ENCODE measurements around the gene TSPEAR.

TSPEAR gene

DNA sequence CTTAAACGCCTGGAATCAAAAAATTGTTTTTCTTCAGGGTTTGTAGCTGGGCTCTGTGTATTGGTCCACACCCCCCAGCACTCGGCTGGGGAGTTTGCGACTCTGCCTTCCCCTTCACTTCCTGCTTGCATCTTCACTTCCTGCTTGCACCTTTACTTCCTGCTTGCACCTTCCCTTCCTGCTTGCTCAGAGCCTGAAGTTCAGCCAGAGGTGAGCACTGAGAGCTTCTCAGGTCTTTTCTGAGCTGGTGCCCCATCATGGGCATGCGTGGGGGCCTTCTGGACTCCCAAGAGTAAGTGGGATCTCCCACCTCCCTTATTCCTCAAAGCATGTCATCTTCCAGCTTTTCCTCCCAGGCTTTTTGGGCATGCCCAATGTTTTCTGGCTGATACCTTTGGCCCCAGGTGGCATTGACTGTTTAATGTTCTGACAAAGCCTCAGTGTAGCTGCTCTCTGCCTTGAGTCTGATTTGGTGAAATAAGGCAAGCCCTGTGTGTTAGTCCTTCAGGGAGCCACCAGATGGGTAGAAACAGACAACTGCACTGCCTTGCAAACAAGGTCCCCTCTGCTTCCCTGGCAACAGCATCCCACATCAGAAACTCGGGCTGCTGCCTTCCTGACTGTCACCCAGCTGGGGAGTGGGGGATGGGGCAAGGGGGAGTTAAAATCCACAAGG, 163.6 kb downstream of the TSPEAR start:
- Mint-ChIP-seq H3K27ac (peak overlapping the region; percentile 70 to 99), H3K4me3 (peak overlapping the region; percentile 79 to 84), H3K36me3 (ENCODE audit: insufficient read depth) (no peaks in the 10 kb centered on the region), H3K4me1 (ENCODE audit: low read depth in 2 of 2) (peaks cover 21 to 25% of the 10 kb centered on the region in 2 donors), H3K9me3 (peaks cover 7 to 11% of the 10 kb centered on the region in 2 donors), H3K27me3 (peaks cover 0 to 8% of the 10 kb centered on the region in 2 donors)
- DNase-seq (peak; percentile 14 to 17 (median 16)), ATAC-seq (replicated peaks) (peak; percentile 92)

DNA sequence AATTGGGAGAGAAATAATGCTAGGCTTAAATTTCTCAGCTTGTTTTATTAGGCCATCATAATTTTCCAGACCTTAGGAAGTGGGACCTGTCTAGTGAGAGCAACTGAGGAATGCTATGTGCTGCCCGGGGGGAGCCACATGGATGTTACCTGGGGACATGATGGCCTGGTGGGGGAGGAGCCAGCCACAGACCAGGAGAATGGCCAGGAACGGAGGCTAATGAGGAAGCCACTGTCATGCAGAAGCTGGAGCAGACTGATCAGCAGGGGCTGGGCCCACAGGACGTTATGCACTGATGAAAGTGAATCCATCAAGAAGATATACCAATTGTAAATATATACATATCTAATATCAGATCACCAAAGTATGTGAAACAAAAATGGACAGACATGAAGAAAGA, 166.8 kb downstream of the TSPEAR start:
- Mint-ChIP-seq H3K36me3 (ENCODE audit: insufficient read depth) (no peaks in the 10 kb centered on the region), H3K9me3 (peaks cover 7 to 11% of the 10 kb centered on the region in 2 donors), H3K27me3 (peaks cover 0 to 4% of the 10 kb centered on the region in 2 donors), H3K4me1 (ENCODE audit: low read depth in 2 of 2) (peaks cover 19 to 21% of the 10 kb centered on the region in 2 donors), H3K27ac (no peak overlapping the region), H3K4me3 (no peak overlapping the region)
- ATAC-seq (replicated peaks) (no peak), DNase-seq (no peak)

DNA sequence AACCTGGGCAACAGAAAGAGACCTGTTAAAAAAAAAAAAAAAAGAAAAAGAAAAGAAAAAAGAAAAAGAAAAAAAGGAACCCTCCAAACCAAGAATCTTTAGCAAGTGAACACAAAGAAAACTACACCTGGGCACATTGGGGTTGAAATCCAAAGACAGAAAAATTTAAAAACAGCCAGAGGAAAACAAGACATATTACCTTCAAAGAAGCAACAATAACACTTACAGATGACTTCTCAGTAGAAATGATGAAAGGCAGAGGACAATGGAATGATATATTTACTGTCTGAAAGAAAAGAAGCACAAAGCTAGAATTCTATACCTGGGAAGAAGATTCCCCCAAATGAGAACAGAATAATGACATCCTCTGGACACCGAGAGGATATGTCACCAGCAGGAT, 168.7 kb downstream of the TSPEAR start:
- H3K4me1 Mint-ChIP-seq (ENCODE audit: low read depth in 2 of 2): peaks cover 8 to 11% of the 10 kb centered on the region in 2 donors
- H3K4me3 Mint-ChIP-seq: no peak overlapping the region
- H3K9me3 Mint-ChIP-seq: peaks cover 7 to 11% of the 10 kb centered on the region in 2 donors
- no peak overlapping the region for H3K27ac Mint-ChIP-seq
- H3K36me3 Mint-ChIP-seq (ENCODE audit: insufficient read depth): no peaks in the 10 kb centered on the region
- H3K27me3 Mint-ChIP-seq: peaks cover 7 to 23% of the 10 kb centered on the region in 2 donors
- ATAC-seq (replicated peaks) (no peak), DNase-seq (no peak)

DNA sequence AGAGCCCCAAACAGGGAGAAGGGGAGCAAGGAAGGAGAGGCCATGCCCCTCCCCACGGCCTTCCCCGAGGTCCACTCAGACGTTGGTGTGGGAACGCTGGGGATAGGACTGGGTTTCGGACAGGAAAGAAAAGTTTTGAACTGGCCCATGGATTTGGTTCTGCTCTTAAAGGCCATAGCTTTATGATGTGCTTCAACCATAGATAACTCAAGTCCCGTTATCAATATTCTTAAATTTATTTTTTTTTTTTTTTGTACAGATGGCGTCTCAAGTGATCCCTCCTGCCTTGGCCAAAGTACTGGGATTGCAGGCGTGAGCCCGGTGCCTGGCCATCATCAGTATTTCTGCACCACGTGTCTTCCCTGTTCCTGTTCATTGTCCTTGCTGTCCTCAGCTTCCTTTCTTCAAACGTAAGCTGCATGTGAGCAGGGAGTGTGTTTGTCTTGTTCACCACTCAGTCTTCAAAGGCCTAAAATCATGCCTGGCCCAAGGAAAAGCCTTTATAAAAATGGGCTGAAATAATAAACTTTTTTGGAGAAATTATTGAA, 170.6 kb downstream of the TSPEAR start:
- H3K27me3 Mint-ChIP-seq: peaks cover 15 to 28% of the 10 kb centered on the region in 2 donors

DNA sequence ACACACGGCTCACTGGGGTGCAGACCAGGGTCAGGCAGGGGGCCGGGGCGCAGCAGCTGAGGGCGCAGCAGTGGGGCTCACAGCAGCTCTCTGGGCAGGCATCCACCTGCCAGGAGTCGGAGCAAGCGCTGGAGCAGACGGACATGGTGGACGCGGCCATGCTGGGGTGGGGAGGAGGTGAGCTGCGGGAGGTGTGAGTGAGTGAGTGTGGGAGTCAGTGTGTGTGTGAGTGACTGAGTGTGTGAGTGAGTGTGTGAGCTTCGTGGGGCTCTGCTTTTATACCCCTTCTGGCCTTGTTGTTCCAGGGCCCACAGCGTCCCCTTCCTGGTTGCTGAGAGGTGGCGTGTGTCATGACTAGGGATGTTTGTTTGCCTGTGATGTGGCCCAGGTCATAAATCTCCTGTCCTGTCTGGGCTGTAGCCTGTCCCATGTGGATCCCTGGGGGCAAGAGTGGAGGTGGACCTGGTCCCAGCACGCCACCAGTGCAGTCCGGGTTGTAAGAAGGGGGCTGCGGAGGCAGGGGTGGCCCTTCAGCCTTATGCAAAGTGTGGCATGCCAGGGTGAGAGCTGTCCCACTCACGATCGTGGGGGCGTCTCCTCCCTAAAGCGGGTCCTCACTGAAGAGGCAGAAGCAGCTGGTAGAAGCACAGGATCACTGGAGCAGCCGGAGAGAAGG, 171.2 kb downstream of the TSPEAR start, which contains the start of gene KRTAP10-1:
Gene KRTAP10-1, minus strand, starts transcription at position 205 of the 676 bp plus-strand sequence. Its CDS starts 45 bp downstream, at position 160.
- ATAC-seq (replicated peaks) (no peak), DNase-seq (no peak)
- Mint-ChIP-seq H3K9me3 (no peaks in the 10 kb centered on the region), H3K27me3 (peaks cover 15 to 28% of the 10 kb centered on the region in 2 donors), H3K27ac (no peak within 1 kb of the TSS), H3K4me3 (no peak within 1 kb of the TSS), H3K4me1 (ENCODE audit: low read depth in 2 of 2) (no peaks in the 10 kb centered on the region), H3K36me3 (ENCODE audit: insufficient read depth) (no peaks in the 10 kb centered on the region)

More for the DNA sequence above, 170.6 kb downstream of the TSPEAR start:
- H3K4me3 Mint-ChIP-seq: no peak overlapping the region
- no peaks in the 10 kb centered on the region for H3K4me1 Mint-ChIP-seq (ENCODE audit: low read depth in 2 of 2)
- H3K27ac Mint-ChIP-seq: no peak overlapping the region
- ATAC-seq (replicated peaks) (no peak), DNase-seq (no peak)
- H3K9me3 Mint-ChIP-seq: peaks cover 0 to 2% of the 10 kb centered on the region in 2 donors
- no peaks in the 10 kb centered on the region for H3K36me3 Mint-ChIP-seq (ENCODE audit: insufficient read depth)

DNA sequence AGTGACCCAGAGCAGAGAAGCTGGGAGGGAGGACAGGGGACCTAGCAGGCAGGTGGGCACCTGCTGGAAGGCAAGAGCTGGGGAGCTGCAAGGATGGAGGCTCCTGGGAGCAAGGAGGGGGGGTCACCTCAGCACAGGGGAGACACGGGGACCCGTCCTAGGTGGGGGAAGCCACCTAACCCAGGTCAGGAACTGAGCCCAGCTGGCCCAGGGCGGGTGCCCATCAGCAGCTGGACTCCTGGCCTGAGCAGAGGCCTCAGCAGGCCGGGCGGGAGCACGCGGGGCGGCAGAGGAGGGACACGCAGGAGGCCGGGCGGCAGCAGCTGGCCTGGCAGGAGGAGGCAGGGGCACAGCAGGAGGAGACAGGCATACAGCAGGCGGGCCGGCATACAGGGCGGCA, 172.3 kb downstream of the TSPEAR start:
- Mint-ChIP-seq H3K4me1 (ENCODE audit: low read depth in 2 of 2) (no peaks in the 10 kb centered on the region), H3K4me3 (no peak overlapping the region), H3K27me3 (peaks cover 15 to 28% of the 10 kb centered on the region in 2 donors), H3K36me3 (ENCODE audit: insufficient read depth) (no peaks in the 10 kb centered on the region), H3K27ac (no peak overlapping the region), H3K9me3 (no peaks in the 10 kb centered on the region)
- DNase-seq (no peak), ATAC-seq (replicated peaks) (no peak)

DNA sequence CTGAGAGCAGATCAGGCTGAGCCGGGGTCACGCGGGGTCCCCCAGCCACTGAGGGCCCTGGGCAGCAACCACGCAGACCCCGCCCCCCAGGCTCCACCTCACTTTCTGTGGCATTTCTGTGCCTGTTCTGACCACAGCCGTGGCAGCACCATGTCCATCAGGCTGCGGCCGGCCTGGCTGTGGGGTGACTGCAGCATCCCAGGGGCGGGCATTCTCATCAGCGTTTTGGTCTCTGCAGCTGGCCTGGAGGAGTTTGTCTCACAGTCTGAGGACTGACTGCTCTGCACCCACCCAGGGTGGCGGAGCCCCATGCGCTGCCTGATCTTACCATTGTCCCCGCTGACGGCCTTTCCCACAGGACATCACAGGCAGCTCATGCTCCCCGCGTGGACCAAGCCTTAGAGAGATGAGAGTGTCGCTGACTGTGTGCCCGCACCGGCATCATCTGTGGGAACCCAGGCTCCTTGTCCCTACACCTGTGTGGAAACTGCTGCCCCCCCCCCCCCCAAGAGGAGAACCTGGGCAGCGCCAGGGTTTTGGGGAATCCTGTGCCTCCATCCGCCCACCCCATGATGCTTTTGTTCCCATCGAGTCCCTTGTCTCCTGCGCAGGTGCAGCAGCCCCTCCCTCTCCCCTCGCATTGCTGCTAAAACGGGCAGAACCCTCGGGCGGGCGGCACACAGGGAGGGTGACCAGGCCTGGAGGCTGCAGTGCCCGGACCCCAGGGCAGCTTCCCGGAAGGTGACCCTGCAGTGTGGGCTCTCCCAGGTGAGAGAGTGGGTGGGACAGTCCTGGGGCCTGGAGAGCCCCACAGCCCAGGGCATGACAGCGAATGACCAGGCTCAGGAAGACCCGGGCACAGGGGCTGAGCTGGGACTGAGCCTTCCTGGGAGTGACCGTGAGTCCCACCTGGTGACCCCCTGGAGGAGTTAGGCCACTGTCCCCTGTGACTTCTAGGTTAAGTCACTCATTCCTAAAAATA, 173.2 kb downstream of the TSPEAR start:
- Mint-ChIP-seq H3K27me3 (peaks cover 15 to 28% of the 10 kb centered on the region in 2 donors), H3K4me3 (no peak overlapping the region), H3K27ac (no peak overlapping the region), H3K36me3 (ENCODE audit: insufficient read depth) (no peaks in the 10 kb centered on the region), H3K9me3 (no peaks in the 10 kb centered on the region), H3K4me1 (ENCODE audit: low read depth in 2 of 2) (no peaks in the 10 kb centered on the region)
- DNase-seq (no peak), ATAC-seq (replicated peaks) (no peak)

DNA sequence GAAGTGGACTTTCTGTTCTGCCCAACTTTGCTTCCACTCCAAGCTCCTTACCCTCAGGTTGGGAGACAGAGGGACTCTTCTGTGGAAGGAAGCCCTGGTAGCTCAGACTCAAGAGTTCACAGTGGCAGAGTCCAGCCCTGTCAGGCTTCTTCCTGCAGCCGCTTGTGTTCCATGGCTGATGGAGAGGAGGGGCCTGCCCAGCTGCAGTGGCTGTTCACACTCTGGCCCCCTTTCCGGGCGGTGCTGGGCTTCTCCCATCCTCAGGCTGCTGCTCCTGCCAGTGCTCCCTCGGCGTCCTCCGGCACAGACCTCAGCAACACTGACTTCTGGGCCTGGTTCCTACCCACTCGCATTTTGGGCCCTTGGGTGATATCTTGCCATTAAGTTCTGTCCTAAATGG, 175.4 kb downstream of the TSPEAR start:
- no peak for DNase-seq
- H3K27me3 Mint-ChIP-seq: peaks cover 15 to 40% of the 10 kb centered on the region in 2 donors
- ATAC-seq (replicated peaks): no peak
- H3K9me3 Mint-ChIP-seq: no peaks in the 10 kb centered on the region
- no peak overlapping the region for H3K4me3 Mint-ChIP-seq
- H3K4me1 Mint-ChIP-seq (ENCODE audit: low read depth in 2 of 2): no peaks in the 10 kb centered on the region
- no peak overlapping the region for H3K27ac Mint-ChIP-seq
- no peaks in the 10 kb centered on the region for H3K36me3 Mint-ChIP-seq (ENCODE audit: insufficient read depth)

DNA sequence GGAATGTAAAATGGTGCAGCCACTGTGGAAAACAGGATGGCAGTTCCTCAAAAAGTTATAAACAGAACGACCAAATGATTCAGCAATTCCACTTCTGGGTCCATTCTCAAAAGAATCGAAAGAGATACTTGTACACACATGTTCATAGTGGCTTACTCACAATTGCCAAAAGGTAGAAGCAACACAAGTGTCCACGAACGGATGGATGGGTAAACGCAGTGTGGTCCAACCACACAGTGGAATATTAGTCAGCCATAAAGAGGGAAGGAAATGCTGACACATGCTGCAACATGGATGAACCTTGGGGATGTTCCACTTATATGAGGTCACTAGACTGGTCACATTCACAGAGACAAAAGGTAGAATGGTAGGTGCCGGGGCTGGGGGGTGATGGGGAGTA, 176.7 kb downstream of the TSPEAR start:
- H3K27ac Mint-ChIP-seq: no peak overlapping the region
- H3K36me3 Mint-ChIP-seq (ENCODE audit: insufficient read depth): no peaks in the 10 kb centered on the region
- H3K9me3 Mint-ChIP-seq: no peaks in the 10 kb centered on the region
- DNase-seq: no peak
- H3K4me1 Mint-ChIP-seq (ENCODE audit: low read depth in 2 of 2): no peaks in the 10 kb centered on the region
- peaks cover 22 to 50% of the 10 kb centered on the region in 2 donors for H3K27me3 Mint-ChIP-seq
- ATAC-seq (replicated peaks): no peak
- no peak overlapping the region for H3K4me3 Mint-ChIP-seq

DNA sequence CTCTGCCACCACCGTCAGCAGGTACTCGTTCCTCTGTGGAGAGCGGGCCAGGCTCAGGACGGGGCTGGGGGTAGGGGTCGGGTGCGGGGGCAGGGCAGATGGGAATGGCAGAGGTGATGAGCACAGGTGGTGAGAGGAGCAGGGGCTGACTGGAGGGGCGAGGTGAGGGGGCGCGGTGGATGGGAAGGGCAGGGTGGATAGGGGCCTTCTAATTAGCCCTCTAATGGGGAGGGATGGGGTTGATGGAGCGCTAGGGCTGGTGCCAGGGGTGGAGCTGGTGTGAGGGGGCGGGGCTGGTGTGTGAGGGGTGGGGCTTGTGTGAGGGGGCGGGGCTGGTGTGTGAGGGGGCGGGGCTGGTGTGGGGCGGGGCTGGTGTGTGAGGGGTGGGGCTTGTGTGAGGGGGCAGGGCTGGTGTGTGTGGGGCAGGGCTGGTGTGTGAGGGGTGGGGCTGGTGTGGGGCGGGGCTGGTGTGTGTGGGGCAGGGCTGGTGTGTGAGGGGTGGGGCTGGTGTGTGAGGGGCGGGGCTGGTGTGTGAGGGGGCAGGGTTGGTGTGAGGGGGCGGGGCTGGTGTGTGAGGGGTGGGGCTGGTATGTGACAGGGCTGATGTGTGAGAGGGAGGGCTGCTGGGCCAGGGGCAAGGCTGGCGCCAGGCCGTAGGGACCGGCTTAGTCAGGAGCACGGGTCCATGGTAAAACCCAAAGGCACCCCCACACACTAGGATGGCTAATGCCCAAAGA, 177.3 kb downstream of the TSPEAR start:
- H3K27me3 Mint-ChIP-seq: peaks cover 22 to 48% of the 10 kb centered on the region in 2 donors
- no peak for ATAC-seq (replicated peaks)
- H3K36me3 Mint-ChIP-seq (ENCODE audit: insufficient read depth): no peaks in the 10 kb centered on the region
- H3K9me3 Mint-ChIP-seq: no peaks in the 10 kb centered on the region
- no peak overlapping the region for H3K27ac Mint-ChIP-seq
- DNase-seq: no peak
- no peaks in the 10 kb centered on the region for H3K4me1 Mint-ChIP-seq (ENCODE audit: low read depth in 2 of 2)
- H3K4me3 Mint-ChIP-seq: no peak overlapping the region

DNA sequence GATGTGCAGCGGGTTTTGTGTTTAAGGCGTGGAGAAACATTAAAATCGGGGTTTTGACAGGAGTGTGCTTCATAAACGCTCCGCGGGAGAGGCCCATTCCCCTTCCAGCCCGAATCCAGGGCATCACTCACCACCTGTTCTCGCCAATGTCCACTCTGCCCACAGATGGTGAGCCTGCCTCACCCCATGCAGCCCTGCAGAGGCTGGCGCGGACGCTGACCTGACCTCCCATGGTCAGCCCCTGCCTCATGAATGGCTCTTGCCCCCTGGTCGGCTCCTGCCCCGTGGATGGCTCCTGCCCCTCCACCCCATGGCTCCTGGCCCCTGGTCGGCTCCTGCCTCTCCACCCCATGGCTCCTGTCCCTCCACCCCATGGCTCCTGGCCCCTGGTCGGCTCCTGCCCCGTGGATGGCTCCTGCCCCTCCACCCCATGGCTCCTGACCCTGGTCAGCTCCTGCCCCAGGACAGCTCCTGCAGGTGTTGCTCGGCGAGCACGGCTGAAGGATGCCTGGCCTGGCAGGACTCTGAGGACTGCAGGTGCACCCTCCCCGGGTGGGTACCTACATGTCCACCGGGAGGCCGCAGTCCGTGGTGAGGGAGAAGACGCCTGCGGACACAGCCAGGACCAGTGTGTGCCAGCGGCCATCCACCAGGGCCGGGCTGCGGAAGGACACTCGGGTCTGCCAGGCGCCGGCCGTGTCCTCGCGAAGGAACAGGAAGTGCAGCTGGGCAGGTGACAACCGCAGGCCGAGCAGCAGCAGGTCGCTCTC, 178.1 kb downstream of the TSPEAR start:
- DNase-seq (no peak), ATAC-seq (replicated peaks) (no peak)
- no peaks in the 10 kb centered on the region for H3K36me3 Mint-ChIP-seq (ENCODE audit: insufficient read depth)
- H3K9me3 Mint-ChIP-seq: no peaks in the 10 kb centered on the region
- peaks cover 17 to 44% of the 10 kb centered on the region in 2 donors for H3K27me3 Mint-ChIP-seq
- no peak overlapping the region for H3K27ac Mint-ChIP-seq
- no peaks in the 10 kb centered on the region for H3K4me1 Mint-ChIP-seq (ENCODE audit: low read depth in 2 of 2)
- no peak overlapping the region for H3K4me3 Mint-ChIP-seq

DNA sequence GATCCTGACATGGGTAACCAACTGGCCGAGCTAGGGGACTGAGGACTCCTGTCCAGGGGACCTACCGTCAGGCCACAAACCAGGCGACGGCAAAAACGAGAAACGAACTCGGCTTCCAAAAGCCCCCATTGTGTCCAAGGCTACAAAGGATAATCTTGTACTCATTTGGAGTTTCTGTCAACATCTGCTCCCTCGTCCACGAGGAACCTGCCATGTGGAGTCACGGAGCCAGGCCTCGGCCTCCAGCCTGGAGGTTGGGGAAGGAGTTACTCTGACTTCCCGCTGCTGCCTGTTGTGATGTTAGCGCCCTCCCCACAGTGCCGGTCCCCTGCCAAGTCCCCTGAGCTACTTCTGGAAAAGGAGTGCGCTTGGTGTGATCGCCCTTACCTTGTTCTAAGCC, 178.7 kb downstream of the TSPEAR start:
- Mint-ChIP-seq H3K27ac (no peak overlapping the region), H3K4me3 (no peak overlapping the region), H3K27me3 (peaks cover 14 to 38% of the 10 kb centered on the region in 2 donors), H3K36me3 (ENCODE audit: insufficient read depth) (no peaks in the 10 kb centered on the region), H3K4me1 (ENCODE audit: low read depth in 2 of 2) (no peaks in the 10 kb centered on the region), H3K9me3 (no peaks in the 10 kb centered on the region)
- DNase-seq (no peak), ATAC-seq (replicated peaks) (no peak)

All from effector memory CD8-positive, alpha-beta T cell (primary cell).